GM13977 (cell line): ENCODE measurements around the gene HSD17B13.

Experiments used
- DNase-seq: peaks from one replicate; pipeline ENCODE4 v3.0.0; 2012; ENCODE audit warnings: low spot score
- CTCF ChIP-seq: IDR thresholded peaks from 2 replicates; pipeline ENCODE4 v1.5.1; 2012; ENCODE audit warnings: mild to moderate bottlenecking, control low read depth; ENCODE audit not compliant: insufficient read depth; ENCODE audit errors: extremely low read depth, missing control alignments
- in situ Hi-C: fragments of 300-500 bp; cut with MboI; formaldehyde crosslinking; loops from one replicate; pipeline ENCODE4 v1.12.0; 2022; ENCODE audit warnings: low sequenced_read_pairs, low pct_unique_long_range_greater_than_20kb, mixed read lengths, inconsistent platforms; ENCODE audit not compliant: unreplicated experiment

The HSD17B13 gene

GRCh38 chr4:87270144-87270543, 52.5 kb downstream of the HSD17B13 start:
- in situ Hi-C loops, result no loop called here
- TF ChIP-seq CTCF, result no peak
- DNase-seq, result peak; percentile 9

- in situ Hi-C loops, result no loop called here
- no peak for DNase-seq
- no peak for TF ChIP-seq CTCF
Measured at GRCh38 chr4:87268411-87268810, 54.3 kb downstream of the HSD17B13 start.

- TF ChIP-seq CTCF, result no peak
- in situ Hi-C loops, result no loop called here
- DNase-seq, result no peak
Measured at GRCh38 chr4:87266986-87267385, 55.7 kb downstream of the HSD17B13 start.

GRCh38 chr4:87262886-87263285, 59.8 kb downstream of the HSD17B13 start:
- DNase-seq, result no peak
- in situ Hi-C loops, result no loop called here
- TF ChIP-seq CTCF, result no peak

GRCh38 chr4:87260477-87260876, 62.2 kb downstream of the HSD17B13 start:
- in situ Hi-C loops, result no loop called here

GRCh38 chr4:87258677-87259076, 64.0 kb downstream of the HSD17B13 start:
- no peak for TF ChIP-seq CTCF
- in situ Hi-C loops, result no loop called here
- DNase-seq, result no peak

More at GRCh38 chr4:87260477-87260876, 62.2 kb downstream of the HSD17B13 start:
- no peak for TF ChIP-seq CTCF
- DNase-seq, result no peak

GRCh38 chr4:87257523-87257922, 65.2 kb downstream of the HSD17B13 start:
- no peak for DNase-seq
- in situ Hi-C loops, result no loop called here
- TF ChIP-seq CTCF, result no peak
